Caco-2 (cell line): ENCODE data around the gene HLF. TPM values are rescaled to one million over a fixed set of nuclear protein-coding genes. Genes with fewer than 3 reads are reported as not detected.

Source experiments
- BruUV-seq: library from RNA; stranded (reverse); fragments of 400-500 nt; replicated peaks from 2 replicates; lab custom pipeline; 2021; lab: Mats Ljungman, UMichigan
- CTCF ChIA-PET: fragments of 300-600 bp; sonication (Branson Sonifier 250); formaldehyde crosslinking; loops from one replicate; lab custom pipeline; 2022; ENCODE audit warnings: antibody characterized with exemption; lab: Charles Lee
- POLR2A ChIA-PET: fragments of 300-600 bp; sonication (Branson Sonifier 250); formaldehyde crosslinking; loops from one replicate; lab custom pipeline; 2022; ENCODE audit warnings: antibody characterized with exemption; lab: Charles Lee
- DNase-seq, 2 experiments: peaks; one replicate each; pipeline versions ENCODE4 v3.0.0 to v3.0.0-alpha.2; 2020 to 2022
- H3K27me3 ChIP-seq: replicated peaks from 2 replicates; pipeline ENCODE4 v1.6.0; 2011; ENCODE audit warnings: low read length; ENCODE audit not compliant: control insufficient read depth, insufficient read depth
- H3K36me3 ChIP-seq: 2 replicates; pipeline ENCODE4 v1.5.1; 2011; ENCODE audit warnings: low read length; ENCODE audit not compliant: control insufficient read depth, insufficient read depth
- H3K4me1 ChIP-seq: fragments of 250-450 bp; sonication (Bioruptor Pico); 2 replicates; pipeline ENCODE4 v1.5.1; 2020; ENCODE audit warnings: mild to moderate bottlenecking
- H3K4me3 ChIP-seq: 2 replicates; pipeline ENCODE4 v1.5.1; 2011; ENCODE audit warnings: low read depth, mild to moderate bottlenecking, control low read depth, low read length
- H3K9me3 ChIP-seq: fragments of 250-450 bp; sonication (Bioruptor Pico); 2 replicates; pipeline ENCODE4 v1.5.1; 2020; ENCODE audit warnings: mild to moderate bottlenecking, moderate library complexity
- H3K27ac Mint-ChIP-seq: one replicate; pipeline ENCODE4 v1.8.0; 2022; ENCODE audit warnings: mixed read lengths; ENCODE audit not compliant: unreplicated experiment
- H3K27me3 Mint-ChIP-seq: one replicate; pipeline ENCODE4 v1.8.0; 2022; ENCODE audit warnings: mixed read lengths; ENCODE audit not compliant: insufficient read depth, unreplicated experiment
- H3K36me3 Mint-ChIP-seq: one replicate; pipeline ENCODE4 v1.8.0; 2022; ENCODE audit warnings: mild to moderate bottlenecking, mixed read lengths; ENCODE audit not compliant: insufficient read depth, unreplicated experiment
- H3K4me1 Mint-ChIP-seq: one replicate; pipeline ENCODE4 v1.8.0; 2022; ENCODE audit warnings: low read depth, mixed read lengths; ENCODE audit not compliant: unreplicated experiment
- H3K4me3 Mint-ChIP-seq: one replicate; pipeline ENCODE4 v1.8.0; 2022; ENCODE audit warnings: mild to moderate bottlenecking, moderate library complexity, mixed read lengths; ENCODE audit not compliant: unreplicated experiment
- H3K9me3 Mint-ChIP-seq: one replicate; pipeline ENCODE4 v1.8.0; 2022; ENCODE audit warnings: mixed read lengths; ENCODE audit not compliant: unreplicated experiment
- intact Hi-C: fragments of 100-400 bp; cut with micrococcal nuclease; formaldehyde crosslinking; loops from one replicate; pipeline ENCODE4 v1.10.0; 2022; ENCODE audit not compliant: unreplicated experiment
- total RNA-seq: library from RNA; stranded (reverse); gene quantifications from 2 replicates; pipeline ENCODE4 v1.2.3, GENCODE V29; 2022
- TF ChIP-seq, protein P1 (sequence below), 2 experiments: fragments of 200-600 bp in 1 of 2; IDR thresholded peaks; 1 replicate in 1 of 2; 2 replicates in 1 of 2; pipeline versions ENCODE4 v1.5.1 to v1.8.0; 2011 to 2022; ENCODE audit warnings: antibody characterized with exemption in 1 of 2, control low read depth in 1 of 2, inconsistent platforms in 1 of 2, low read depth in 1 of 2, low read length in 1 of 2, mild to moderate bottlenecking in 1 of 2, moderate library complexity in 1 of 2; ENCODE audit not compliant: insufficient read depth in 1 of 2, severe bottlenecking in 1 of 2, unreplicated experiment in 1 of 2

HLF gene
- total RNA-seq, 1 experiment from 2014 or later, result 19.8 TPM

DNA sequence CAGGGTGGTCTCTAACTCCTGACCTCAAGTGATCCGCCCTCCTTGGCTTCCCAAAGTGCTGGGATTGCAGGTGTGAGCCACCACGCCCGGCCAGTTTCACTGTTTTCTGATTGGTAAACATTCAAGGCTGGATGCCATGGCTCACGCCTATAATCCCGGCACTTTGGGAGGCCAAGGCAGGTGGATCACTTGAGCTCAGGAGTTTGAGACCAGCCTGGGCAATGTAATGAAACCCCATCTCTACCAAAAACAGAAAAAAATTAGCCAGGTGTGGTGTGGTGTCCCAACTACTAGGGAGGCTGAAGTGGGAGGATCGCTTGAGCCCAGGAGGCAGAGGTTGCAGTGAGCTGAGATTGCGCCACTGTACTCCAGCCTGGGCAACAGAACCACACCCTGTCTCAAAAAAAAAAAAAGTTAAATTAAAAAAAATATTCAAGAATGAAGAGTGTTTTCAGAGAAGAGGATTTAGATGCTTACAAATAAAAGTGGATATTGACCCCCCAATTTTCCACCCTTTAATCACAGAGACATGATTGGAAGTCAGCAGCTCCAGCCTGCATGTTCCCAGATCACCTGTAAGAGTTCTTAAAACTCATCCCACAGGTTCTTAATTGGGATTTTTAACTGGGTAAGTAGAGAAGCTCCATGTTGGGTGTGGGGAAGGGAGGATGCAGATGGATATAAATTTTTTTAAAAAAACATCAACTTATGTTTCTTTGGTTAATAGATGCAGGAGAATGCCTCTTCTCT is 23.8 kb downstream of the HLF start:
- Histone ChIP-seq H3K9me3 (no peaks in the 10 kb centered on the region), H3K27me3 (no peaks in the 10 kb centered on the region), H3K4me1 (peaks cover 53% of the 10 kb centered on the region), H3K36me3 (no peaks in the 10 kb centered on the region), H3K4me3 (no peak overlapping the region)
- no TSS peak for BruUV-seq
- intact Hi-C loops, result no loop called here
- ChIA-PET CTCF (interaction anchor here (0.9 kb wide), 1 partner anchor 23 kb away, joined by 3 read pairs; no protein-coding TSS in a partner anchor), POLR2A (no interaction called here)
- Mint-ChIP-seq H3K27me3 (no peaks in the 10 kb centered on the region), H3K36me3 (peaks cover 46% of the 10 kb centered on the region), H3K4me3 (no peak overlapping the region), H3K4me1 (peaks cover 41% of the 10 kb centered on the region), H3K27ac (no peak overlapping the region), H3K9me3 (no peaks in the 10 kb centered on the region)
- TF ChIP-seq, protein P1, sequence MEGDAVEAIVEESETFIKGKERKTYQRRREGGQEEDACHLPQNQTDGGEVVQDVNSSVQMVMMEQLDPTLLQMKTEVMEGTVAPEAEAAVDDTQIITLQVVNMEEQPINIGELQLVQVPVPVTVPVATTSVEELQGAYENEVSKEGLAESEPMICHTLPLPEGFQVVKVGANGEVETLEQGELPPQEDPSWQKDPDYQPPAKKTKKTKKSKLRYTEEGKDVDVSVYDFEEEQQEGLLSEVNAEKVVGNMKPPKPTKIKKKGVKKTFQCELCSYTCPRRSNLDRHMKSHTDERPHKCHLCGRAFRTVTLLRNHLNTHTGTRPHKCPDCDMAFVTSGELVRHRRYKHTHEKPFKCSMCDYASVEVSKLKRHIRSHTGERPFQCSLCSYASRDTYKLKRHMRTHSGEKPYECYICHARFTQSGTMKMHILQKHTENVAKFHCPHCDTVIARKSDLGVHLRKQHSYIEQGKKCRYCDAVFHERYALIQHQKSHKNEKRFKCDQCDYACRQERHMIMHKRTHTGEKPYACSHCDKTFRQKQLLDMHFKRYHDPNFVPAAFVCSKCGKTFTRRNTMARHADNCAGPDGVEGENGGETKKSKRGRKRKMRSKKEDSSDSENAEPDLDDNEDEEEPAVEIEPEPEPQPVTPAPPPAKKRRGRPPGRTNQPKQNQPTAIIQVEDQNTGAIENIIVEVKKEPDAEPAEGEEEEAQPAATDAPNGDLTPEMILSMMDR (IDR thresholded peaks at IDR 0.05; ENCODE audit: insufficient read depth in 1 of 2, low read depth in 1 of 2, low read length in 1 of 2, severe bottlenecking in 1 of 2, unreplicated experiment in 1 of 2), result no peak
- DNase-seq, result no peak

DNA sequence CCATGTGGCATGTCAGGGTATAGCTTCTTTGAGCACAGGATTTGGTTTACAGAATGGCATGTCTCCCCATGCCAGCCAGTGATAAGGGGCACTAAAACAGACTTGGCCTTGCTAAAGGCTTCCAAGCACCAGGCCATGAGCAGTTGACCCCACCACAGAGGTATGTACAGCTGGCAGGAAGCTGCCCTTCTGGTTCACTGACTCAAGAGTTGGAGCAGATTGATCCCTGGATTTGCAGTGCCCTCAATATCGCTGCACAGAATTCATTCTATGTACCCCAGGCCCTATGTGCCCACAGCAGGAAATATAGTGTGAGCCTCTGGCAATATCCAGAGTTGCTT is 24.3 kb downstream of the HLF start:
- Mint-ChIP-seq H3K36me3 (peaks cover 46% of the 10 kb centered on the region), H3K4me1 (peaks cover 37% of the 10 kb centered on the region), H3K9me3 (no peaks in the 10 kb centered on the region), H3K27ac (no peak overlapping the region), H3K4me3 (no peak overlapping the region), H3K27me3 (no peaks in the 10 kb centered on the region)
- intact Hi-C loops, result no loop called here
- Histone ChIP-seq H3K27me3 (no peaks in the 10 kb centered on the region), H3K4me3 (no peak overlapping the region), H3K4me1 (peaks cover 47% of the 10 kb centered on the region), H3K36me3 (no peaks in the 10 kb centered on the region), H3K9me3 (no peaks in the 10 kb centered on the region)
- POLR2A ChIA-PET, result no interaction called here
- CTCF ChIA-PET, result no interaction called here
- TF ChIP-seq, protein P1 (IDR thresholded peaks at IDR 0.05; ENCODE audit: insufficient read depth in 1 of 2, low read depth in 1 of 2, low read length in 1 of 2, severe bottlenecking in 1 of 2, unreplicated experiment in 1 of 2), result no peak
- no peak for DNase-seq
- no TSS peak for BruUV-seq

DNA sequence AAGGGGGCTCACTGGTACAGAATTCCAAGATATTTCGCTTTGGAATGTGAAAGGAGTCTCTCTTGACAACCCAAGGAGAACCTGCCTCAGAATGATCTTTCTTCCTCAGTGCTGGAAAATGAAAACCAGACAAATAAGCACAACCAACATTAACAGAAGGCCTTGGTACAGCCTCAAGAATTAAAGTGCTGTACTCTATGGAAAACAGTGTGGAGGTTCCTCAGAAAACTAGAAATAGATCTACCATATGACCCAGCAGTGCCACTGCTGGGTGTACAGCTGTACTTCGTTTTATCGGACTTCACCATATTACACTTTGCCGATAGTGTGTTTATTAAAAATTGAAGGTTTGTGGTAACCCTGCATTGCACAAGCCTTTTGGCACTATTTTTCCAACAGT is 25.2 kb downstream of the HLF start:
- Mint-ChIP-seq H3K27me3 (no peaks in the 10 kb centered on the region), H3K4me3 (no peak overlapping the region), H3K4me1 (peaks cover 32% of the 10 kb centered on the region), H3K9me3 (no peaks in the 10 kb centered on the region), H3K36me3 (peaks cover 46% of the 10 kb centered on the region), H3K27ac (no peak overlapping the region)
- no peak for DNase-seq
- ChIA-PET CTCF (interaction anchor here (0.9 kb wide), 1 partner anchor 52 kb away, joined by 5 read pairs; no protein-coding TSS in a partner anchor), POLR2A (no interaction called here)
- intact Hi-C loops, result no loop called here
- Histone ChIP-seq H3K4me1 (peaks cover 42% of the 10 kb centered on the region), H3K27me3 (no peaks in the 10 kb centered on the region), H3K9me3 (no peaks in the 10 kb centered on the region), H3K4me3 (no peak overlapping the region), H3K36me3 (no peaks in the 10 kb centered on the region)
- TF ChIP-seq, protein P1 (IDR thresholded peaks at IDR 0.05; ENCODE audit: insufficient read depth in 1 of 2, low read depth in 1 of 2, low read length in 1 of 2, severe bottlenecking in 1 of 2, unreplicated experiment in 1 of 2), result no peak
- BruUV-seq, result no TSS peak
